VCaP (cell line): ENCODE results near the gene FANCE.

ENCODE experiments used
- H3K27ac ChIP-seq: fragments of 450-650 bp; 2 replicates; pipeline ENCODE4 v1.5.1; 2017
- CTCF ChIP-seq: fragments of 450-650 bp; conservative IDR thresholded peaks from 2 replicates; pipeline ENCODE4 v1.5.1; 2017; ENCODE audit warnings: mild to moderate bottlenecking, moderate library complexity

The FANCE gene

GRCh38 chr6:35492258-35492973 lies 40.3 kb downstream of the FANCE start:
- no peak for TF ChIP-seq CTCF
- peak overlapping the region; percentile 15; the same call in 1 of the 2 replicates for H3K27ac ChIP-seq

- no peak for TF ChIP-seq CTCF
- H3K27ac ChIP-seq, result no peak overlapping the region
Measured at GRCh38 chr6:35492974-35493284, 40.8 kb downstream of the FANCE start.

GRCh38 chr6:35493307-35493983 lies 41.3 kb downstream of the FANCE start:
- TF ChIP-seq CTCF, result no peak
- H3K27ac ChIP-seq, result no peak overlapping the region

GRCh38 chr6:35494161-35494563 lies 42.0 kb downstream of the FANCE start:
- no peak overlapping the region for H3K27ac ChIP-seq
- no peak for TF ChIP-seq CTCF

GRCh38 chr6:35495258-35496035 lies 43.3 kb downstream of the FANCE start:
- no peak for TF ChIP-seq CTCF
- peak overlapping the region; percentile 86; the same call in 1 of the 2 replicates for H3K27ac ChIP-seq

- H3K27ac ChIP-seq, result peak overlapping the region; percentile 86
- TF ChIP-seq CTCF, result no peak
Measured at GRCh38 chr6:35496036-35496840, 44.1 kb downstream of the FANCE start.
